Endometrial microvascular endothelial cells (primary cell): ENCODE measurements around the gene HECTD4. TPM values are rescaled to one million over a fixed set of nuclear protein-coding genes. Genes with fewer than 3 reads are reported as not detected.
"Not testable (repeated sequence)": the region's sequence is repeated elsewhere in the genome, so short reads cannot be mapped to it uniquely, and the experiment has no call there.

Experiments used
- in situ Hi-C: cut with HindIII; loops from 2 replicates; pipeline ENCODE4 v1.10.0; 2017; ENCODE audit warnings: low sequenced_read_pairs, low pct_unique_long_range_greater_than_20kb; ENCODE audit errors: inconsistent ontology term
- total RNA-seq: library from RNA; depleted of rRNA; stranded (reverse); fragments of >200 nt; gene quantifications from one replicate; pipeline ENCODE4 v1.2.3, GENCODE V29; 2015; ENCODE audit errors: inconsistent ontology term

HECTD4 gene
- total RNA-seq, 1 donor from 2014 or later, result 8.7 TPM

DNA sequence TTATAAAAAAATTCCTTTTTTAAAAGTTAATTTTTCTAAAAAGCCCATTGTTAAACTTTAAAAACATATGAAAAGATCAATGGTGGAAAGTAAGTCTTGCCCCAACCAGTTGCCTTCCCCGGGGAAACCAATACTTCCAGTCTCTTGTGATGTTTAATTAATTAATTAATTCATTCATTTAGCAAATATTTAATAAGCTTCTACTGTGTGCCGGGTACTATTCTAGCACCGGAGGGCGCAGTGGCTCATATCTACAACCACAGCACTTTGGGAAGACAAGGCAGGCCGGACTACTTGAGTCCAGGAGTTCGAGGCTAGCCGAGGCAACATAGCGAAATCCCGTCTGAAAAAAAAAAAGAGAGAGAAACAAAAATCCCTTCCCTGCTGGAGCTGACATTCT lies 87.4 kb downstream of the HECTD4 start:
- in situ Hi-C loops, result no loop called here

DNA sequence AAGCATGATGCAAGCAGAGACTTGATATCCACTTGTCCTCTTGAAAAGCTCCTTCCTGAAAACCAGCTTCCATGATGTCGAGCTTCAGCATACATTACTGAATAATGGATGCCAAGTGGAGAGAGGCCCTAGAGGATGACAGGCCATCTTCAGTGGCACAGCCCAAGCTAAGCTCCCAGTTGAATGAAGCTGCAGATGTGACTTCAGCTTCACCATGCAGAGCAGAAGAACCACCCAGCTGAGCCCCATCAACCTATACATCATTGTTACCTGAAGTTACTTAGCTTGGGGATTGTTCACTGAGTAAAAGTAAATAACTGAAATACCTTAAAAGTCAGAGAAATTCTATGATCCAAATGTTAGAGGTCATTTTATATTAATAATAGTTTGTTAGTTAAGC lies 93.6 kb downstream of the HECTD4 start:
- in situ Hi-C loops, result no loop called here

DNA sequence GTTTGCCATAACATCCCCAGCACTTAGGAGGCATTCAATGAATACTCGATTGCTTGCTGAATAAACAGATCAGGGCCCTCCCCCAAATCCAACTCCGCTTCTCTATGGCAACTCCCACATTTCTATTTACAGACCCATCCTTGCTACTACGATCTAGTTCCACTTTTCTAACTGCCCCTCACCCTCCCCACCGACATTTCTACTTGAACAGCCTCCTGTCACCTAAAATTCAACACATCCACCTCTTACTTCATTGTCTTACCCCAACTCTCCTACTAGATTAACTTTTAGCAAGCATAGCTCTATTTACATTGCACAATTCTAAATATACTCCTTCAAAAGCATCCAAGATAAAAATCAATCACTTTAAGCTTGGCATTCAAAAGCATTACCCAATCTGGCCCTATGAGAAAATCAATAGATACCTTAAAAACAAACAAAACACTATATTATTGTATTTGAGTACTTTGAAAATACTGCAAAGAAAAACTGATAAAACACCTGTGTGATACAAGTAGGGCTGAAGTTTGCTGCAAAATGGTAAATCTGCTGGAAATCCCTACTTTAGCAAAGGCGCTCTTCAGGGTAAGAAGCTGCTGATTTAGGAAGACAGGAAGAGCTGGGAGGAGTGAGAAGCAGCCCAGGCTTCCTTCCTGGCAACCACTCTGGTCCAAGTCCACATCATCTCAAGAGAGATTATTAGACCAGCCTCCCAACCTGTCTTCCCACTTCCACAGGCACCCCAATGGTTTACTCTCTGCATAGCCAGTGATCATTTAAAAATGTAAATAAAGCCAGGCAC lies 96.4 kb downstream of the HECTD4 start:
- in situ Hi-C loops, result no loop called here

DNA sequence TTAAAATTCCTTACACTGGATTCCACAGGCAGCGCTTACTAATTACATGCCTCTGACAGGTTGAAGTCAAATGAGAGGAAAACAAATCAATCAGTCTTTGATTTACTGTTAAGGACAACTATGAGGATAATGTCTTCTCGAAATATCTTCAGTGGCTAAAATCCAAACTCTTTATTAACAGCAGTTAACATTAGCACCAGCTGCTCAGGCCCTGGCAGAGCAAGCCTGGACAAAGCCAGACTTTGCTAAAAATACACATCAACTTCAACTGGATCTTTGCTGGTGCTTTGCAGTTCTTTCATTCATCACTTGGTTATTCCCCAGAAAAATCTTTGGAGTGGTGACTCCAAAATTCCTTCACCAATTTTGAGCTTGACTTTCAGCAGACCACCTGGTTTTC lies 98.7 kb downstream of the HECTD4 start:
- in situ Hi-C loops, result no loop called here

DNA sequence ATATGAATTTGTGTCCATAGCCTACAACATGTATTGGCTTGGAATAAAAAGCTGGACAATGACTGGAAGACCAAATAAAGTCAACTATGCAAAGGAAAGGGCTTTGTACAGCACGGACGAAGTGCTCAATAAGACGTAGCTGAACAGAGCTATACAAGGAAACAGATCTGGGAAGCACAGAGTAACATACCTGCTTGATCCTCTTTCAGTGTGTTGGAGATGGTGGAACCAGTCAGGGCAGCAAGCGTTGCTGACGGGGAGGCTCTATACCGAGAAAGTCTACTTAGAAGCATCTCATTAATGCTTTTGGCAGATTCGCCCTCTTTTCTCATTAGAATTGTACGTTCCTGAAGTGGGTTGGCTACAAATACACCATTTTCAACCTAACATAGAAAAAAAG lies 99.3 kb downstream of the HECTD4 start:
- in situ Hi-C loops, result no loop called here

DNA sequence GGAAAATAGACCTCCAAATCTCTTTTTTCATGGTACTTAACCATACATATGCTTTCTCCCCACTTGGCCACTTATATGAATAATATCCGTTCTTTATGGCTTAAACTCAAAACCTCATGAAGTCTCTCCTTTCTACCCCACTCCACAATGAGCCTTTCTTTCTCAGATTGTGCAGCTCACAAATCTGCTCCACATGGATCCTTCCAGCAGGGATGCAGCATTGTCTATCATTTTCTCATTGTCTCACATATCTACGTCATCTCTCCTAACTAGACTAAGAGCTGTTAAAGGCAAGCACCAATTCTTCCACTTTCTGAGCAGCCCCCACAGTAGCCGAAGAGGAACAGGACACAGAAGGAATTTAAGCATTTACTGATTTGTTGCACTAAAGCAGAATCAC lies 106.4 kb downstream of the HECTD4 start:
- in situ Hi-C loops, result no loop called here

DNA sequence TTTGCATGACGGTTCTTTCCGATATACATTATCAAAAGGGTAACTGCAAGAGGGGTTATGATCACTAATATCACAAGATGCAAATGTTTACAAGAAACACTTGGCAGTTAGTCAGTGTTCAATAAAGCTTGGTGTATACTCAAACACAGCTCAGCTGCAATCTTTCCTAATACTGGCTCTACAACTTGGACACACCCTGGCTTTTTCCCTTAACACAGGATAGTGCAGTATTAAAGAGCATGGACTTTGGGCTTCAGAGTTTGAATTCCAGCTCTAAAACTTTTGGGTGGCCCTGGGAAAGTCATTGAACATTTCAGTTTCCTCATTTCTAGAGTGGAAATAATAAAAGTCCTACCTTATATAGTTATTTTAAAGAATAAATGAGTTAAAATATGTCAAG lies 107.0 kb downstream of the HECTD4 start:
- in situ Hi-C loops, result no loop called here

DNA sequence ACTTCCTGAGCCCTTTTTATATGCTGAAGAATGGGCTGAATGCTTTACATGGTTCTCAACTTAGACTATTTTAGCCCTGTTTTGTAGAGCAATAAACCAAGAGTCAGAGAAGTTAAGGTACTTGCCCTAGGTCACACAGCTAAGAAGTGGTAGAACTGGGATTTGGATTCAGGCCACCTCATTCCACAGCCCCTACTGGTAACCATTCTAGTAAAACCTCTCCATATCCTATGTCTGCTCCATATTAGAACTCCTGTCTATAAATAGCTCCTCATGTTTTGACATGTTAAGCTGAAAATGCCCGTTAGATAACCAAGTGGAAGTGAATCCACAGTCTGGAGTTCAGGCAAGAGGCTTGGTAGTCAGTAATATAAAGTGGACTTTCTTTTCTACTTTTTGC lies 111.6 kb downstream of the HECTD4 start:
- in situ Hi-C loops, result no loop called here

DNA sequence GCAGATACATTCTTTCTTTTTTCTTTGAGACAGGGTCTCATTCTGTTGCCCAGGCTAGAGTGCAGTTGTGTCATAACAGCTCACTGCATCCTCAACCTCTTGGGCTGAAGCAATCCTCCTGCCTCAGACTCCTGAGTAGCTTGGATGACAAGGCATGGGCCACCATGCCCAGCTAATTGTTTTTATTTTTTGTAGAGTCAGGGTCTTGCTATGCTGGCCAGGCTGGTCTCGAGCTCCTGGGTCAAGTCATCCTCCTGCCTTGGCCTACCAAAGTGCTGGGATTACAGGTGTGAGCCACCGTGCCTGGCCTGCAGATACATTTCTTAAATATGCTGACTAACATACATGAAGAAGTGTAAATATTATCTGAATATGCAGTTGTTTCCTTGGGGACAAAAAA lies 115.8 kb downstream of the HECTD4 start:
- in situ Hi-C loops, result no loop called here

DNA sequence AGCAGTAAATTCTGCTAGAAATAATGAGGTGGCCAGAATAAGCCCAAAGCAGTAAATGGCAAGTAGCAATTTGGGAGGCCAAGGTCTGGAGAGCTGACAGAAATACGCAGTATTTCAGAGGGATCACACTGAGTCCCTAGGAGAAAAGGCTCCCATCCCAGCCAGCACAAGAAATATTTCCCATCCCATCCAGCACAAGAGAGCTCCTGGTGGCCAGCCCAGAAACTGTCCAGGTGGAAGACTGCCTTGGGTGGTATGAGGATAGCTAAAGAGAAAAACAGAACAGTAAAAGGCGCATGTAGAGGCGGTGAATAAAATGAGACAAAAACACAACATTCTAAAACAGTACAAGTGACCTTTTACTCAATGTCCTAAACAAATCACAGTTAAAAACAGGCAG lies 120.7 kb downstream of the HECTD4 start:
- in situ Hi-C loops, result no loop called here

DNA sequence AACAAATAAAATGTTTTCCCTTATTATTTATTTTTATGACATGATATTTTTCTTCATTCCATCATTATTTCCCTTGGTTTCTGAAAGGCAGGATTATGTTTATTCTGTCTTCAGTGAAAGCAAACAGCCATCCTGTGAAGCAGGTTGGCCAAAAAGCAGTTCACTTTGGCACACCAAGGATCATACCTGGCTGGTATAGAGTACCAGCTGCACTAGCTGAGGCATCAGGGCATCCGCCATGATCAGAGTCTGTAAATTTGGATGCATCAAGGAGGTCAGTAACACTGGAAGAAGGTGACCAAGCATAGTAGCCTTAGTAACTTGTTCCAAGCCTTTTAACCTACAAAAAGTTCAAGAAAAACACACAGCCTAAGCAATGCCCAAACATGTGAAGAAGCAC lies 123.3 kb downstream of the HECTD4 start:
- in situ Hi-C loops, result no loop called here

DNA sequence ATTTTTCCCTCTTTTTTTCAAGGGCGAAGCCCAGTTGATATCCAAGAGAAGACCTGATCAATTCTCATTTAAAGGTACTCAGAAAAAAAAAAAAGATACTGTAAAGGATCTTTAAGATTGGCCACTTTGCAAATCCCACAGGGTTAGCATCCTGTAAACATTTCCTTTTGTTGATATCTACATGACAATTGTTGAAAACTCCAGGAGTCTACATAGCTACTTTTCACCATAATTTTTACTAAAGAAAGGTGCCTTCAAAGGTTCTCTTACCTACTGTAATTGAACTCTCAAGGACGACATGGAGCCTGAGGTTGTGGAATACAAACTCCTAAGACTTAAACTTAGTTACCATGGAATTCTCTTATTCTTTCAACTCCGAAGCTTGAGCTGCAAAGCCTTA lies 125.5 kb downstream of the HECTD4 start:
- in situ Hi-C loops, result no loop called here

DNA sequence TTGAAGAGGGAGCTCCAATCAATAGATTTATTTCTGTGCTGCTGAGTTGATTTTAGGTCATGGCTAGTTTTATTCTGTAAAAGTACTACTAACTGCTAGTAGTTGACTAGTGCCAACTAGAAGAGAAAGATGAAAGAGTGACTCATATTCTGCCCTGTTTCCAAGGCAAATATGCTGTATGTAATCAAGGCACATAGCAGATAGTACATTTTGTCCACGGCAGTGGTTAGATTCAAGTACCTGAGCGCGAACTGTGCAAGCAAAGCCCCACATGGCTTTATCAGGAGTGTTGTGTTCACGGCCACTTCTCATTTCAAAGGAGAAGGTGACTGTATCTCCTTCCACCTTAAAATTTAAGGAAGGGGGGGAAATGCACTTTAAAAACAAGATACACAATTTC lies 130.0 kb downstream of the HECTD4 start:
- in situ Hi-C loops, result no loop called here

DNA sequence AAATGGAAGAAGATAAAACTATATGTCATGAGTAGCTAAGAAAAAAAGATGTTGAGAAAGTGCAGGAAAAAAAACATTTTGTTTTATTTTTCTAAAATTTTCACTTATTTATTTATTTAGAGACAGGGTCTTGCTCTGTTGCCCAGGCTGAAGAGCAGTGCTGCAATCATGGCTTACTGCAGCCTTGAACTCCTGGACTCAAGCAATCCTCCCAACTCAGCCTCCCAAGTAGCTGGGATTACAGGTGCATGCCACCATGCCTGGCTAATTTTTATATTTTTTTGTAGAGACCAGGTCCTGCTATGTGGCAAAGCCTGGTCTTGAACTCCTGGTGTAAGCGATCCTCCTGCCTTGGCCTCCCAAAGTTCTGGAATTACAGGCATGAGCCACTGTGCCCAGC lies 137.3 kb downstream of the HECTD4 start:
- in situ Hi-C loops, result not testable (repeated sequence)

DNA sequence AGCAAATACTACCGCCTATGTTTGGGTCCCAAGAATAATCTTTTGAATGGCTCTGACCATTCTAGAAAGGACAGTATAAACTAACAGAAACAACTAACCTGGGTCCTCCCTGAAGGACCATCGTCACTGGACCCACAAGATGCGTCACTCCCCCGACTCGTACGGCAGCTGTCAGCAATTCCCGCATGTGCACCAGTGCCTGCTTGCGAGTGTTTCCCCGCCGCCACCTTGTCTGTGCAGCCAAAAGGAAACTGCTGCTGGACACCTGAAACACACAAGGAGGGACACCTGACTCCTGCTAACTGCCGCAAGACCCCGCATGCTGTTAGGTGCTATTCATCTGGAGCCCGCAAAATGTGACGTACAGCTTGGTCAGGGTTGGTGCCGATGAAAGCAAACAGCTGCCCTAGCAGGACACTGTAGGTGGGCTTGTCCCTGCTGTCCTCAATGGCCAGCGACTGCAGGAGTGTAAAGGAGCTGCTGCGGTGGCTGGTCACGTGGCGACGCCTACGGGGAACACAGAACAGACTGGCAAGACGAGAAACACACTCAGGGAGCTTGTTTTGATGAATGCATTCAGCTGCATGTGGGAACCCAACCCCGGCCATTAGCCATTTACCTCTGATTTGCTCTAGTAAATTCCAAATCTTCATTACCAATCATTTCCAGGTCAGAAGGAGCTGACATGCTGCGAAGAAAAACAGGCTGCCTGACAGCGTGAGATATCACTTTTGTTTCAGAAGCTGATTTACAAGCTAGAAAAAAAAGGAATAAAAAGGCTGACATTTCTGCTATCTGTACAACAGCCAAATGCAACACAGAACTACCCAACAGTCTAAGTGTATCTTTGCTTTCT lies 138.7 kb downstream of the HECTD4 start:
- in situ Hi-C loops, result no loop called here

DNA sequence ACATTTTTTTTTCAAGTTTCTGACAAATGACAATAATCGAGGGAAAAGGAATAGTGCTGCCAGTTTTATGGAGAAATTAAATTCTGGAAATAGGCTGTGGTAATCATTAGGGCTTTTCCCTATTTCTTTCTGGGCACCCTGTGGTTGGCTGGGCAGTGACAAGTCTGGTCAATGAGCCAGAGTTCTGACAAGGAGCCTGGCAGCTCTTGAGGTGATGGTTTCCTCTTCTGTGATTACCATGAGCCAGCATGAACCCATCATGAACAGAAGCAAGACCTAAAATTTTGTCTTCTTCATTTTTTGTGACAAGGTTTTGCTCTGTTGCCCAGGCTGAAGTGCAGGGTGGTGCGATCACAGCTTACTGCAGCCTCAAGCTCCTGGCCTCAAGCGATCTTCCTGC lies 141.1 kb downstream of the HECTD4 start:
- in situ Hi-C loops, result no loop called here

DNA sequence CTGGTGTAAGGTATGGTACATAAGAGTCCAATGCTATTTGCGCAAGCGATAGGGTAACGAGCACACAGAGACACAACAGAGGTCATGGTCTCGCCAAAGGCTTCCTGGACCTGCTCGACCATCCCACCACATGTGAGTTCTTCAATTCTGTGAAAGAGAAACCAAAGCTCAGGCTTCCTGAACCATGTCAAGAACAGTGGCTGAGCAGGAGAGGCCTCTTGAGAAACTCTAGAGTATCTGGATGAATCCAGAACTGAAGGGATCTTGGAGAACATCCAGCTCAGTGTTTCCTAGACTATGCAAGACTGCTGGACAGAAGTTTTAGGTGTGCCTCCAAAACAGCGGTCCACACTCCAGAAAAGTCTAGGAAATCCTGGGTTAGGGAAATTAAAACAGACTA lies 142.3 kb downstream of the HECTD4 start:
- in situ Hi-C loops, result no loop called here

DNA sequence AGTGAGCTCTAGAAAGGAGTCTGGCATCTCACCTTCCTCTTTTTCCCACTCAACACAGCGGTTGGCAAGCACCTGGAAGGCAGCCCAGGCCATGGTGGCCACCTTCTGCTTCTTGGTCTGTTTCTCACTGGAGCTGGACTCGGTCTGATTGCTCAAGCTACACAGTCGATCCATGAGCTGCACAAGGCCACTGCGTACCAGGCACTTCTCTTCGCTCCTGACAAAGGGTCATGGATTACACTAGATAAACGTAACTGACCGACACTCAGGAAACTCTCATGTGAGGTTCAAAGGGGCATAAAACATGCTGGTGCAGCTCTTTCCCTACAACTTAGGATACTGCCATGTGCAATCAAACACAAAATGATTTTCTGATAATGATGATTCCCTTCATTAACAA lies 143.2 kb downstream of the HECTD4 start:
- in situ Hi-C loops, result no loop called here

DNA sequence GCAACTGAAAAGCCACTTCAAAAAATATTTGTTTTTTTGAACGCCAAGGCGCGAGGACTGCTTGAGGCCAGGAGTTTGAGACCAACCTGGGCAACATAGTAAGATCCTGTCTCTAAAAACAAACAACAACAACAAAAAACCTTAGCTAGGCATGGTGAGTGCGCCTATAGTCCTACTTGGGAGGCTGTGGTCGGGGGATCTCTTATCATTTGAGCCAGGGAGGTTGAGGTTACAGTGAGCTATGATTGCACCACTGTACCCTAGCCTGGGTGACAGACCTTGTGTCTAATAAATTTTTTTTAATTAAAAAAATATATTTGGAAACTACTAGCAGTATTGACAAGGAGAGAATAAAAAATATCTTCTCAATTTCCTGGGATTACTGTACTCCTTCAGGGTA lies 143.8 kb downstream of the HECTD4 start:
- in situ Hi-C loops, result no loop called here

DNA sequence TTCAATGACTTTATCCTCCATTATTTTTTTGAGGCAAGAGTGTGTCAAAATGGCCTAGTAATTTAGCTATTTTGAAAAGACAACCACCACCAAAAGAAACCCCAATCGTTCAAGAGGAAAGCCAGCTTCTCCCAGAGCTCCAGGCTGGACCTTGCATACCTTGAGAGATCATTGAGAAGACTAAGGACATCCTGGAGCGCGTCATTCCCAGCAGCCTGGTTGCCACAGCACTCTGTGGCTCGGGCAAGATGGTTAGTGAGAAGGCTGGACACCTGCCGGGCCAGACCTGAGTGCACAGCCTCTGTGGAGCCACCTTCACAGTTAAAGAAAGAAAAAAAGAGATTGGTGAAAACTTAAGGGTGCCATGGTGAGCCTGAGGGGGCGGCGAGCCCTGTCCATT lies 145.4 kb downstream of the HECTD4 start:
- in situ Hi-C loops, result no loop called here
